DND-41 (cell line): Measurements from ENCODE around the gene G0S2.

Experiments used
- ATAC-seq: fragments of 200-7000 bp; cut with Tn5 transposase; 3 replicates; pipeline ENCODE4 v1.9.1; 2021; ENCODE audit warnings: low read depth; ENCODE audit not compliant: insufficient read depth
- DNase-seq: peaks from one replicate; pipeline ENCODE4 v3.0.0-alpha.2; 2020
- H2AFZ ChIP-seq: 2 replicates; pipeline ENCODE4 v1.6.0; 2012; ENCODE audit warnings: low read depth, low read length
- H3K27ac ChIP-seq: 2 replicates; pipeline ENCODE4 v1.5.1; 2012; ENCODE audit warnings: low read length, inconsistent platforms
- H3K27me3 ChIP-seq: fragments of 200-600 bp; sonication (generic); 2 replicates; pipeline ENCODE4 v1.6.0; 2012; ENCODE audit warnings: low read length, mild to moderate bottlenecking, inconsistent platforms; ENCODE audit not compliant: insufficient read depth, poor library complexity
- H3K36me3 ChIP-seq: 2 replicates; pipeline ENCODE4 v1.5.1; 2012; ENCODE audit warnings: low read length, inconsistent platforms; ENCODE audit not compliant: insufficient read depth
- H3K4me1 ChIP-seq: 2 replicates; pipeline ENCODE4 v1.5.1; 2012; ENCODE audit warnings: mild to moderate bottlenecking, low read length; ENCODE audit not compliant: insufficient read depth
- H3K4me2 ChIP-seq: 2 replicates; pipeline ENCODE4 v1.6.0; 2012; ENCODE audit warnings: mild to moderate bottlenecking, moderate library complexity, low read length, inconsistent platforms; ENCODE audit not compliant: insufficient read depth
- H3K4me3 ChIP-seq, 2 experiments: fragments of 200-600 bp in 1 of 2; shearing (Covaris generic) in 1 of 2; 2 replicates each; pipeline ENCODE4 v1.5.1; 2012 to 2016; ENCODE audit warnings: inconsistent platforms in 2 of 2, low read length in 2 of 2, mild to moderate bottlenecking in 2 of 2, low read depth in 1 of 2, moderate library complexity in 1 of 2
- H3K79me2 ChIP-seq: 2 replicates; pipeline ENCODE4 v1.6.0; 2012; ENCODE audit warnings: low read length, inconsistent platforms; ENCODE audit not compliant: insufficient read depth
- H3K9ac ChIP-seq: 2 replicates; pipeline ENCODE4 v1.6.0; 2012; ENCODE audit warnings: low read depth, mild to moderate bottlenecking, inconsistent platforms, low read length, moderate library complexity
- H3K9me3 ChIP-seq: 2 replicates; pipeline ENCODE4 v1.5.1; 2012; ENCODE audit warnings: low read length, moderate library complexity, mild to moderate bottlenecking, inconsistent platforms; ENCODE audit not compliant: insufficient read depth, severe bottlenecking
- H4K20me1 ChIP-seq: 2 replicates; pipeline ENCODE4 v1.6.0; 2012; ENCODE audit warnings: low read length; ENCODE audit not compliant: insufficient read depth
- CTCF ChIP-seq: IDR thresholded peaks from 2 replicates; pipeline ENCODE4 v1.5.1; 2012; ENCODE audit warnings: borderline replicate concordance, low read length, moderate library complexity, mild to moderate bottlenecking; ENCODE audit not compliant: poor library complexity, severe bottlenecking; ENCODE audit errors: extremely low read depth
- EZH2 ChIP-seq: IDR thresholded peaks from 3 replicates; pipeline ENCODE4 v1.6.1; 2012; ENCODE audit warnings: borderline replicate concordance, low read depth, mild to moderate bottlenecking, moderate library complexity, low read length, inconsistent platforms; ENCODE audit not compliant: severe bottlenecking

G0S2 gene

GRCh38 chr1:209714338-209714737 is 39.1 kb downstream of the G0S2 start:
- H3K79me2 ChIP-seq = no peaks in the 10 kb centered on the region
- no peak overlapping the region for H3K9ac ChIP-seq
- no peaks in the 10 kb centered on the region for H3K9me3 ChIP-seq
- TF ChIP-seq EZH2 (no peak), CTCF (no peak)
- H3K27me3 ChIP-seq = no peaks in the 10 kb centered on the region
- no peak overlapping the region for H3K4me3 ChIP-seq
- H3K27ac ChIP-seq = no peak overlapping the region
- H3K4me2 ChIP-seq = no peak overlapping the region
- H4K20me1 ChIP-seq = no peaks in the 10 kb centered on the region
- no peaks in the 10 kb centered on the region for H3K36me3 ChIP-seq
- no peak for ATAC-seq
- no peaks in the 10 kb centered on the region for H3K4me1 ChIP-seq
- no peak overlapping the region for H2AFZ ChIP-seq
- DNase-seq = no peak

GRCh38 chr1:209715314-209715713 is 40.1 kb downstream of the G0S2 start:
- DNase-seq = no peak
- Histone ChIP-seq H3K79me2 (no peaks in the 10 kb centered on the region), H4K20me1 (no peaks in the 10 kb centered on the region), H2AFZ (no peak overlapping the region), H3K9ac (no peak overlapping the region), H3K9me3 (no peaks in the 10 kb centered on the region), H3K4me3 (no peak overlapping the region), H3K4me2 (no peak overlapping the region), H3K36me3 (no peaks in the 10 kb centered on the region), H3K27me3 (no peaks in the 10 kb centered on the region), H3K4me1 (no peaks in the 10 kb centered on the region), H3K27ac (no peak overlapping the region)
- no peak for ATAC-seq
- TF ChIP-seq CTCF = no peak
- TF ChIP-seq EZH2 = no peak

- TF ChIP-seq CTCF (no peak), EZH2 (no peak)
- Histone ChIP-seq H3K79me2 (no peaks in the 10 kb centered on the region), H3K4me1 (no peaks in the 10 kb centered on the region), H2AFZ (no peak overlapping the region), H3K27me3 (no peaks in the 10 kb centered on the region), H3K9me3 (no peaks in the 10 kb centered on the region), H3K9ac (no peak overlapping the region), H3K4me2 (no peak overlapping the region), H4K20me1 (no peaks in the 10 kb centered on the region), H3K4me3 (no peak overlapping the region), H3K27ac (no peak overlapping the region), H3K36me3 (no peaks in the 10 kb centered on the region)
- ATAC-seq (no peak), DNase-seq (no peak)
Observed at GRCh38 chr1:209717818-209718217, 42.6 kb downstream of the G0S2 start.

- no peaks in the 10 kb centered on the region for H3K4me1 ChIP-seq
- H3K36me3 ChIP-seq = no peaks in the 10 kb centered on the region
- H4K20me1 ChIP-seq = no peaks in the 10 kb centered on the region
- no peak overlapping the region for H3K4me3 ChIP-seq
- TF ChIP-seq EZH2 (no peak), CTCF (no peak)
- no peak overlapping the region for H3K9ac ChIP-seq
- no peaks in the 10 kb centered on the region for H3K27me3 ChIP-seq
- H3K79me2 ChIP-seq = no peaks in the 10 kb centered on the region
- ATAC-seq (no peak), DNase-seq (no peak)
- H3K9me3 ChIP-seq = no peaks in the 10 kb centered on the region
- H3K4me2 ChIP-seq = no peak overlapping the region
- no peak overlapping the region for H3K27ac ChIP-seq
- no peak overlapping the region for H2AFZ ChIP-seq
Observed at GRCh38 chr1:209720326-209720725, 45.1 kb downstream of the G0S2 start.
